Inflammatory macrophage (primary cell): ENCODE measurements around the gene SSNA1.

Experiments used
- DNase-seq, 2 donors: peaks; one replicate each; pipeline ENCODE4 v3.0.0-alpha.2; 2020 to 2022

Gene SSNA1

DNA sequence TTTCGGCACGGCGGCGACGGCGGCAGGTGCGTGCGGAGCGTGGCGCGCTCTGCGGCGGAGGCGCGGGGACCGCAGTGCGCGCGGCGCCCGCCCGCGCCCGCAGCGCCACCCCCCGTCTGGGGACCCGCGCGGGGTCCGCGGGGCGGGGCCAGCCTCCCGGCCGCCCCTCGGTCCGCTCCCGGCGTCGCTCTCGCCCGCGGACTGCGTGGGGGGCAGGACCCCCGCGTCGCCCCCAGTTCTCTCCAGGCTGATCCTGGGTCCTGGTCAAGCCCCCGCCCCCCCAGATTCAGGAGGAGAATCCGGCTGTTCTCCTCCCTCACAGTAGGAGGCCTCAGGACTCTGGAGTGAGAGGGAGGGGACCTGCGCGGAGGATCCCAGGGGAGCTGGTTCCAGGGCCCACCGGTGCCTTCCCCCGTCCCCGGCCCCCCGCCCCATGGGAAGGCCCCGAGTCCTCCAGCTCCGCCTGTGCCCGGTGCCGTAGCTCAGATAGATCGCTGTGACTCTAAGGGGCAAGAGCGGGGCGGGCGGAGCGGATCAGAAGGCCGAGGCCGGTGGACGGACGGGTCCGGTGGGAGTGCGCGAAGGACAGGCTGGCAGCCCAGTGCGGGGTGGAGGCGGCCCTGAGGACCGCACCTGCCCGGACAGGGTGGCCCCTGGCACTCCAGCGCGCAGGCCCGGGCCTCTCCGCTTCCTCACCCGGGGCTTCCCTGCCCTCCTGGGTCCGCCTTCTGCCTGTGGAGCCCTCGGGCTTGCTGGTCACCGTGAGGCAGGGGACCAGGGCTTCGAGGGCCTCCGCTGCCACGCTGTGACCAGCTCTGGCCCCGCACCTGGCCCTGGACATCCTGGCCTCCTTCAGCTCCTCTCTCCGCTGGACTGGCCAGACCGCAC lies 34.0 kb downstream of the SSNA1 start, which contains the start of gene RNF208:
Gene RNF208, minus strand, starts transcription at position 51 of the 888 bp plus-strand sequence. CDS start 1,028 bp downstream, outside the sequence.
- DNase-seq: no peak

- DNase-seq: peak; percentile 99 to 100
Observed at GRCh38 chr9:137223078-137223970, 34.8 kb downstream of the SSNA1 start.

- DNase-seq: peak in 1 of 2 donors; percentile 13
Observed at GRCh38 chr9:137224830-137225694, 36.6 kb downstream of the SSNA1 start, which contains the start of gene CYSRT1. Gene CYSRT1, plus strand, starts transcription at chr9:137225174. Its CDS starts 448 bp downstream, at chr9:137225622.

DNA sequence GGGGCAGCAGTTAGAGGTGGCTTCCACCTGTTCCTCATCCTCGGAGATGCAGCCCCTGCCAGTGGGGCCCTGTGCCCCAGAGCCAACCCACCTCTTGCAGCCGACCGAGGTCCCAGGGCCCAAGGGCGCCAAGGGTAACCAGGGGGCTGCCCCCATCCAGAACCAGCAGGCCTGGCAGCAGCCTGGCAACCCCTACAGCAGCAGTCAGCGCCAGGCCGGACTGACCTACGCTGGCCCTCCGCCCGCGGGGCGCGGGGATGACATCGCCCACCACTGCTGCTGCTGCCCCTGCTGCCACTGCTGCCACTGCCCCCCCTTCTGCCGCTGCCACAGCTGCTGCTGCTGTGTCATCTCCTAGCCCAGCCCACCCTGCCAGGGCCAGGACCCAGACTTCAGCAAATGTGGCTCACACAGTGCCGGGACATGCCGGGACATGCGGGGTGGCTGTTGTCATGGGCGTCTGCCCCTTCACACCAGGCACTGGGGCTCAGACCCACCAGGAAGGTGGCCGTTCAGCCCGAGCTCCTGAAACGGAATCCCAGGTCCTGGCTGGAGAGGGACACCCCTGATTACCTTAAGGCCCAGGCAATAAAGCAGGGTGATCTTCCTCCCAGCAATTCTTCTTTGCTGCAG lies 37.3 kb downstream of the SSNA1 start:
- no peak for DNase-seq

GRCh38 chr9:137226338-137227053 lies 38.0 kb downstream of the SSNA1 start:
- DNase-seq: no peak

DNA sequence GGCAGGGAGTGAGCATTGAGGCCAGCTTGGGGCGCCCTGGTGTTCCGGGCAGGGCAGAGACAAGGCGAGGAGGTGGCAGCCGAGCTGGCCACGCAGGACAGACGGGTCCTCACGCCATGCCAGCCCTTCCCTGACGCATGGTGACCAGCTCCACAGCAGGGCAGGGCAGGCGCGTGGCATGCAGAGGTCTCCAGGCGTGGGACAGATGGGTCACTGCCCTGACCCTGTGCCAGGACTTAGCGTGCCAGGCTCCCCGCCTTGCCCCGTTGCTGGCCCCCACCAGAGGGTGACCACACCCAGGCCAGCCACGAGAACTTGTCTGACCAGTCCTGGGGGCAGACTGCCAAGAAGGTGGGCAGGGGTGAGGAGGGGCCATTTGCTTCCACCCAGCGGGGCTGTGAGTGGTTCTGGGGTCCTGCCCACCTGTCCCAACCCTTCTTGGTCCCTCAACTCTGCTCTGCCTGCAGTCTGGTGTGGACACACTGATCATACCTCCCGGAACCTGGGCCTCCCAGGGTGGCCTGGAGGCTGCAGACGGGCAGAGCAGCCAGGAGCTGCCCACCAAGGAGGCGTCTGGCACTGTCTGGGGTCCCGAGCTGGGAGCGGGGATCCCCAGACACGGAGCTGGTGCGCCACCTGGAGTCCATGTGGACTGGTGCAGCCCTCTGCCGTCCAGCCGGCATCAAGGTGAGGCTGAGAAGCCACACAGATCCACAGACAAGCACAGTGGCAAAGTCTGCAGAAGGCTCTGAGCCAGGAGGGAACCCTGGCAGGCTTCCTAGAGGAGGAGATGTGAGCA lies 38.8 kb downstream of the SSNA1 start, which contains the start of gene RNF224:
Gene RNF224, plus strand, starts transcription at position 449 of the 799 bp plus-strand sequence. CDS start 834 bp downstream, outside the sequence.
- DNase-seq: peak; percentile 59 to 70

- no peak for DNase-seq
Observed at GRCh38 chr9:137227853-137228505, 39.5 kb downstream of the SSNA1 start.

GRCh38 chr9:137228506-137228967 lies 40.1 kb downstream of the SSNA1 start:
- DNase-seq: no peak

GRCh38 chr9:137228968-137229896 lies 40.8 kb downstream of the SSNA1 start:
- no peak for DNase-seq

- DNase-seq: no peak
Observed at GRCh38 chr9:137229903-137230704, 41.6 kb downstream of the SSNA1 start.

DNA sequence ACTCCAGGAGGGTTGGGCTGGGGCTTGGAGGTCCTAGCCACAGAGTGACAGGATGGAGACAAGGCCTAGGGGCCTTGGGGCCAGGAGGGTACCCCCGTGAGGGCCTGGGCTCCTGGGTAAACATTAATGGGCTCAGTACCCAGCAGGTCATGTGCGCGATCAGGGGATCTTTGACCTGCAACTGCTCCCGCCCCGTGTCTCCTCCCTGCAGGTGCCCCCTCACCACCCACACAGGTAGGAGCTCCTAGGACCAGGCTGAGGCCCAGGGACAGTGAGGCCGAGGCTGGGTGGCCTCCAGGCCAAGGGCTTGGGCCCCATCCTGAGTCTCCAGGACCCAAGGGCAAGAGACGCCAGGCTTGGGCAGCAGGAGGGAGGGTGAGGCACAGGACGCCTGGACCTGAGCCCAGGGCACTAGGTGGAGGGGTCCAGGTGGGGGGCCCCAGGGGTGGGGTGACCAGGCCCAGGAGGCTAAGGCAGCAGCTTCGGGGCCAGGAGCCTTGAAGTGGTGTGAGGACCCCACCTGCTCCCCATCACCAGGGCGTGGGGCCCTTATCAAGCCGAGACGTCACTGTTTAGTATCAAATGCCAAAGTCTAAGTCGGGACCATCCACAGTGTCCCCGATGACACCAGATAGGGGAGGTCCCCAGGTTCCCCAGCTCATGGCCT lies 42.4 kb downstream of the SSNA1 start, which contains the start of gene SLC34A3:
Gene SLC34A3, plus strand, starts transcription at position 197 of the 667 bp plus-strand sequence. CDS start 802 bp downstream, outside the sequence.
- no peak for DNase-seq

GRCh38 chr9:137231372-137232039 lies 43.0 kb downstream of the SSNA1 start:
- no peak for DNase-seq

DNA sequence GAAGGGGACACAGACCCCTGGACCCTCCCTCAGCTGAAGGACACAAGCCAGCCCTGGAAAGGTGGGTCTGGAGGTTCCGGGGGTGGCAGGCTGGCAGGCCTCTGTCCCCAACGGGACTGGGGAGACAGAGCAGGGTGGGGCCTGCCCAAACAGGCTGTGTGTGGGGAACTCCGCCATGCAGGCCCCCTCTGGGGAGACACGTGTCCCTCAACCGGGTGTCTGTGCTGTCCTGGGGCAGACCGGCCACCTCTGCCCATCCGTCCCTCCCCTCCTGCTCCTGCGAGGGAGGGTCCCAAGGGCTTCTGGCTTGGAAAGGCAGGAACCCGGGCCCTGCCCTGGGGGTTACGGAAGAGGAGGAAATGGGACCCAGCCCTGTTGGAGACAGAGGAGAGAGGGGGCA lies 43.6 kb downstream of the SSNA1 start:
- DNase-seq: no peak

DNA sequence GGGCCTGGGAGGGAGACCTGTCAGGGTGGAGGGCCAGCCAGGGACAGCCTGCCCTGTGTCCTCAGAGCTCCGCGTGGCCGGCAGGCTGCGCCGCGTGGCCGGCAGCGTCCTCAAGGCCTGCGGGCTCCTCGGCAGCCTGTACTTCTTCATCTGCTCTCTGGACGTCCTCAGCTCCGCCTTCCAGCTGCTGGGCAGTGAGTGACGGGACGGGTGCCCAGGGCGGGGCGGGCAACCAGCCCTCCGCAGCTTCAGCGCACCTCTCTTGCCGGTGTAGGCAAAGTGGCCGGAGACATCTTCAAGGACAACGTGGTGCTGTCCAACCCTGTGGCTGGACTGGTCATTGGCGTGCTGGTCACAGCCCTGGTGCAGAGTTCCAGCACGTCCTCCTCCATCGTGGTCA lies 44.0 kb downstream of the SSNA1 start:
- DNase-seq: no peak

DNA sequence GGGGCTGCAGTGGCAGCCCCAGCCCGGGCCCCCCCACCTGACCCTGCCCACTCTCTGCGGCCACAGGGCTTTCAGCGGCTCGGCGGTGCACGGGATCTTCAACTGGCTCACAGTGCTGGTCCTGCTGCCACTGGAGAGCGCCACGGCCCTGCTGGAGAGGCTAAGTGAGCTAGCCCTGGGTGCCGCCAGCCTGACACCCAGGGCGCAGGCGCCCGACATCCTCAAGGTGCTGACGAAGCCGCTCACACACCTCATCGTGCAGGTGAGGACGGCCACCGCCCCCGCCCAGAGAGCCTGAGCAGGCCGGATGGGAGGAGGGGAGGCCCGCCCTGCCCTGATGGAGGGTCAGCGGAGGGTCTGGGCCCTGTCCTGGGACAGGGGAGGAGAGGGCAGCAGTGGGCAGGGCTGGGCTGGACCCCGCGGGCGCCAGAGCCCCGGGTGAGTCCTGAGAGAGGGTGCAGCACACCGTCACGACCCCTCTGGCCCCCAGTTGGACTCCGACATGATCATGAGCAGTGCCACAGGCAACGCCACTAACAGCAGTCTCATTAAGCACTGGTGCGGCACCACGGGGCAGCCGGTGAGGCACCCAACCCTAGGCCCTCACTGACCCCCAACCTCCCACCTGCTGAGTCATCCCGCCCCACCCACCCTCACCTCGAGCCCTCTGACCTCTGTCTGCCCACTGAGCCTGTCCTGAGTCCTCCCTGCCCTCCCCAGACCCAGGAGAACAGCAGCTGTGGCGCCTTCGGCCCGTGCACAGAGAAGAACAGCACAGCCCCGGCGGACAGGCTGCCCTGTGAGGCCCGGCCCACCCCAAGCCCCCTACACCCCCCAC lies 44.9 kb downstream of the SSNA1 start:
- no peak for DNase-seq
